Measurements from ENCODE around the gene SNCA. TPM values are rescaled to one million over a fixed set of nuclear protein-coding genes. Genes with fewer than 3 reads are reported as not detected.

Gene SNCA
- total RNA-seq, 1 donor from 2014 or later, result 5.6 TPM

DNA sequence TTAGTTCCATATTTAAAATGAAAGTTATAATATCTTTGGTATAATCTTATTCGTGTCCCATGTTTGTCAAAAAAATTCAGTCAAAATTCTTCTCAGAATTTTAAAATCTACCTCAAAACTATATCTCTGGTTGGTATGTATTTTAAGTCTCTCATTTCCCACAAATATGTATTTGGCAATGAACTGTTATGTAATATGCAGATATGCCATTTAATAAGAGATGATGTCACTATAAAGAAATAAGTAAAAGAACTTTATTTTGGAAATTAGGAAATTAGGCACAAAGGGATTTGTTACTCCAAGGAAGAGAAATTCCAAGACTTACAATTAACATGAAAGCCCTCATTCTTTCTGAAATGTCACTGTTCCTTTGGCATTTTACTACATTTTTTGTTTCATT lies 15.3 kb downstream of the SNCA start:
- Histone ChIP-seq H3K27ac (no peak overlapping the region), H3K79me2 (ENCODE audit: low read depth) (no peaks in the 10 kb centered on the region), H3K27me3 (no peaks in the 10 kb centered on the region), H3K9me3 (ENCODE audit: low read depth) (no peaks in the 10 kb centered on the region), H4K20me1 (ENCODE audit: low read depth) (no peaks in the 10 kb centered on the region), H3K9ac (no peak overlapping the region), H3K4me1 (no peaks in the 10 kb centered on the region), H3F3A (ENCODE audit: low read depth) (no peaks in the 10 kb centered on the region), H3K36me3 (no peaks in the 10 kb centered on the region), H2AFZ (replicated peaks) (no peak overlapping the region), H3K4me3 (no peak overlapping the region), H3K4me2 (no peak overlapping the region)
- DNase-seq (ENCODE audit: low spot score), result no peak
- TF ChIP-seq EZH2phosphoT487 (IDR thresholded peaks at IDR 0.05) (no peak), EZH2 (IDR thresholded peaks at IDR 0.05) (no peak)
- TF ChIP-seq, protein P1, sequence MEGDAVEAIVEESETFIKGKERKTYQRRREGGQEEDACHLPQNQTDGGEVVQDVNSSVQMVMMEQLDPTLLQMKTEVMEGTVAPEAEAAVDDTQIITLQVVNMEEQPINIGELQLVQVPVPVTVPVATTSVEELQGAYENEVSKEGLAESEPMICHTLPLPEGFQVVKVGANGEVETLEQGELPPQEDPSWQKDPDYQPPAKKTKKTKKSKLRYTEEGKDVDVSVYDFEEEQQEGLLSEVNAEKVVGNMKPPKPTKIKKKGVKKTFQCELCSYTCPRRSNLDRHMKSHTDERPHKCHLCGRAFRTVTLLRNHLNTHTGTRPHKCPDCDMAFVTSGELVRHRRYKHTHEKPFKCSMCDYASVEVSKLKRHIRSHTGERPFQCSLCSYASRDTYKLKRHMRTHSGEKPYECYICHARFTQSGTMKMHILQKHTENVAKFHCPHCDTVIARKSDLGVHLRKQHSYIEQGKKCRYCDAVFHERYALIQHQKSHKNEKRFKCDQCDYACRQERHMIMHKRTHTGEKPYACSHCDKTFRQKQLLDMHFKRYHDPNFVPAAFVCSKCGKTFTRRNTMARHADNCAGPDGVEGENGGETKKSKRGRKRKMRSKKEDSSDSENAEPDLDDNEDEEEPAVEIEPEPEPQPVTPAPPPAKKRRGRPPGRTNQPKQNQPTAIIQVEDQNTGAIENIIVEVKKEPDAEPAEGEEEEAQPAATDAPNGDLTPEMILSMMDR (IDR thresholded peaks at IDR 0.05), result no peak
- no peak overlapping the region for H3K4me3 Mint-ChIP-seq
- no peak overlapping the region for H3K27ac Mint-ChIP-seq
- peaks cover 19% of the 10 kb centered on the region for H3K36me3 Mint-ChIP-seq
- H3K4me1 Mint-ChIP-seq, result peaks cover 2% of the 10 kb centered on the region
- no peaks in the 10 kb centered on the region for H3K9me3 Mint-ChIP-seq
- no peaks in the 10 kb centered on the region for H3K27me3 Mint-ChIP-seq (ENCODE audit: insufficient read depth, low read depth)

GRCh38 chr4:89820010-89820409 lies 17.0 kb downstream of the SNCA start:
- Histone ChIP-seq H3F3A (ENCODE audit: low read depth) (no peaks in the 10 kb centered on the region), H3K27ac (no peak overlapping the region), H3K9me3 (ENCODE audit: low read depth) (no peaks in the 10 kb centered on the region), H2AFZ (replicated peaks) (no peak overlapping the region), H3K79me2 (ENCODE audit: low read depth) (no peaks in the 10 kb centered on the region), H3K9ac (no peak overlapping the region), H4K20me1 (ENCODE audit: low read depth) (no peaks in the 10 kb centered on the region), H3K27me3 (no peaks in the 10 kb centered on the region), H3K36me3 (no peaks in the 10 kb centered on the region), H3K4me1 (no peaks in the 10 kb centered on the region), H3K4me3 (no peak overlapping the region), H3K4me2 (no peak overlapping the region)
- Mint-ChIP-seq H3K36me3 (peaks cover 18% of the 10 kb centered on the region), H3K4me1 (no peaks in the 10 kb centered on the region), H3K27me3 (ENCODE audit: insufficient read depth, low read depth) (no peaks in the 10 kb centered on the region), H3K27ac (no peak overlapping the region), H3K4me3 (no peak overlapping the region), H3K9me3 (no peaks in the 10 kb centered on the region)
- DNase-seq (ENCODE audit: low spot score), result no peak
- no peak for TF ChIP-seq EZH2phosphoT487 (IDR thresholded peaks at IDR 0.05)
- TF ChIP-seq EZH2 (IDR thresholded peaks at IDR 0.05), result no peak
- TF ChIP-seq, protein P1 (IDR thresholded peaks at IDR 0.05), result no peak

DNA sequence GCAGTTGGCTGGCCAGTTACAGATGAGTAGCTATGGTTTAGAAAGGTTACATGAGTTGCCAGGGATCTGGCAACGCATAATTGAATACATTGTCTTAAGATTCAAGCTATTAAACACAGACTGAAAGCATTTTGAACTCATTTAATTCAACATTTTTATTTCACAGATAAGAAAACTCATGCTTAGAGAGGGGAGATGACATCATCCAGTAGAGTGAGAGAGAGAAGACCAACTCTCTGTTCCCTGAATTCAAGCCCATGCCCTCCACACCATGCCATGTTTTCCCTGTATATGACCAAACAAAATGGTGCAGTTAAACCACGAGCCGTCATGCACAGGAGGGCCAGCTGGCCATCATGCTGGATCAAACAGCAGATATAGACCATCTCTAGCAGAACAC lies 22.6 kb downstream of the SNCA start:
- peaks cover 28% of the 10 kb centered on the region for H3K36me3 Mint-ChIP-seq
- H3K4me3 Mint-ChIP-seq, result no peak overlapping the region
- H3K4me1 ChIP-seq, result no peaks in the 10 kb centered on the region
- no peaks in the 10 kb centered on the region for H3K27me3 ChIP-seq
- H3K27ac Mint-ChIP-seq, result no peak overlapping the region
- H3K27me3 Mint-ChIP-seq (ENCODE audit: insufficient read depth, low read depth), result no peaks in the 10 kb centered on the region
- DNase-seq (ENCODE audit: low spot score), result no peak
- H2AFZ ChIP-seq (replicated peaks), result no peak overlapping the region
- H3K79me2 ChIP-seq (ENCODE audit: low read depth), result no peaks in the 10 kb centered on the region
- no peaks in the 10 kb centered on the region for H3K4me1 Mint-ChIP-seq
- no peaks in the 10 kb centered on the region for H3K36me3 ChIP-seq
- TF ChIP-seq, protein P1 (IDR thresholded peaks at IDR 0.05), result no peak
- TF ChIP-seq EZH2 (IDR thresholded peaks at IDR 0.05), result no peak
- no peak for TF ChIP-seq EZH2phosphoT487 (IDR thresholded peaks at IDR 0.05)
- no peak overlapping the region for H3K4me2 ChIP-seq
- H3F3A ChIP-seq (ENCODE audit: low read depth), result no peaks in the 10 kb centered on the region
- H4K20me1 ChIP-seq (ENCODE audit: low read depth), result no peaks in the 10 kb centered on the region
- H3K9me3 ChIP-seq (ENCODE audit: low read depth), result no peaks in the 10 kb centered on the region
- H3K9ac ChIP-seq, result no peak overlapping the region
- H3K27ac ChIP-seq, result no peak overlapping the region
- H3K9me3 Mint-ChIP-seq, result peaks cover 5% of the 10 kb centered on the region
- no peak overlapping the region for H3K4me3 ChIP-seq
